GM12874 (cell line): ENCODE measurements around the gene GREB1.

ENCODE experiments used
- TF ChIP-seq, protein P1 (sequence below): IDR thresholded peaks from 2 replicates; pipeline ENCODE4 v1.5.1; 2011; ENCODE audit warnings: low read depth, mild to moderate bottlenecking, control low read depth, low read length, moderate library complexity; ENCODE audit not compliant: insufficient read depth

The GREB1 gene

DNA sequence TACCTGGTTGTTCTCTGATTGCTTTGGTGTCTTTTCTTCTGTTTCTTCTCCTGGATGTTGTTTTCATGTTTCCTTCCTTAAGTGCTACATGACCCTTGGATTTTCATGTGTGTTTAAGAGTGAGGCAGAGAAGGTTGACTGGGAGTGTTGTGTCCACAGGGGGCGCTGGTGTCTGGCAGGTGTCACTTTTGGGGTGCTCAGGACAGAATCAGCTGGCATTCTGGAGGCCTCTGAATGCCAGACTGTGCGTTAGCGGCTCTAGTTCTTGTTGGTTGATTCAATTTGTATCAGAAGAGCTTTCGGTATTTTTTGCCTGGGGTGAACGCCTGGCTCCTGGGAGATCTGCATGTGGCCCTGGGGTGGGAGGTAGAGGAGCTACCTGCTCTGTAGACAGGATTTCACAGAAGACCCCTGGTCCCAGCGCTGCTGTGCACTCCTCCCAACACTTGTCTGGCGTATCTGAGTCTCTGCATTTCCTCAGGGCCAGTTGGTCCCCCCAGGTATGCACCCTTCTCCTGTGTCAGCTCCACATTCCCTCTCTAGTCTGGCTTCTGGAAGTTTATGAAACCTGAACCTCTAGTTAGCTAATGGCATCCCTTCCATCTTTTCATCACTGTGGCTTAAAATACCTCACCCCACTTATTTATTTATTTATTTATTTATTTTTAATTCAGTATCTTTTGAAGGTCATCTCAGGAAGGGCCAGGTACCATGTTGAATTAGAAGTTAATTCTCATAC, 1.1 kb downstream of the GREB1 start:
- TF ChIP-seq, protein P1, sequence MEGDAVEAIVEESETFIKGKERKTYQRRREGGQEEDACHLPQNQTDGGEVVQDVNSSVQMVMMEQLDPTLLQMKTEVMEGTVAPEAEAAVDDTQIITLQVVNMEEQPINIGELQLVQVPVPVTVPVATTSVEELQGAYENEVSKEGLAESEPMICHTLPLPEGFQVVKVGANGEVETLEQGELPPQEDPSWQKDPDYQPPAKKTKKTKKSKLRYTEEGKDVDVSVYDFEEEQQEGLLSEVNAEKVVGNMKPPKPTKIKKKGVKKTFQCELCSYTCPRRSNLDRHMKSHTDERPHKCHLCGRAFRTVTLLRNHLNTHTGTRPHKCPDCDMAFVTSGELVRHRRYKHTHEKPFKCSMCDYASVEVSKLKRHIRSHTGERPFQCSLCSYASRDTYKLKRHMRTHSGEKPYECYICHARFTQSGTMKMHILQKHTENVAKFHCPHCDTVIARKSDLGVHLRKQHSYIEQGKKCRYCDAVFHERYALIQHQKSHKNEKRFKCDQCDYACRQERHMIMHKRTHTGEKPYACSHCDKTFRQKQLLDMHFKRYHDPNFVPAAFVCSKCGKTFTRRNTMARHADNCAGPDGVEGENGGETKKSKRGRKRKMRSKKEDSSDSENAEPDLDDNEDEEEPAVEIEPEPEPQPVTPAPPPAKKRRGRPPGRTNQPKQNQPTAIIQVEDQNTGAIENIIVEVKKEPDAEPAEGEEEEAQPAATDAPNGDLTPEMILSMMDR: peak; percentile 39; the same call in 1 of the 2 replicates

DNA sequence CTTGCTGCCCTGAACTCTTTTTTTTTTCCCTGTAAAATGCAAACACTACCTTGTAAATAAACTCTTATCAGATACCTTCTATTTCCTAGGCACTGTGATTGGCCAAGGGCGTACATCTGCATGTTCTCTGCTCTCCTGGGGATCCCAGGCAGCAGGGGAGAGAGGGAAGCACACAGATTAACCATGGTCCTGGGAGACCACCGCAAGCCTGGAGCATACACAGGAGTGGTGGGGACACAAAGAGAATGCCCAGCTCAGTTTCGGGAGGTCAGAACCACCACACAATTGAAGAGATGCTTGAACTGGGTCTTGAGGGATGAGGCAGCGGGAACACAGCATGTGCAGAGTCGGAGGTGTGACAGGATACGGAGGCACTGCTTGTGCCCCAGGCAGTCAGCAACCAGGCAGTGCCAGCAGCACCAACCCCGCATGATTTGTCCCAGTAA, 2.1 kb downstream of the GREB1 start:
- TF ChIP-seq, protein P1: no peak

DNA sequence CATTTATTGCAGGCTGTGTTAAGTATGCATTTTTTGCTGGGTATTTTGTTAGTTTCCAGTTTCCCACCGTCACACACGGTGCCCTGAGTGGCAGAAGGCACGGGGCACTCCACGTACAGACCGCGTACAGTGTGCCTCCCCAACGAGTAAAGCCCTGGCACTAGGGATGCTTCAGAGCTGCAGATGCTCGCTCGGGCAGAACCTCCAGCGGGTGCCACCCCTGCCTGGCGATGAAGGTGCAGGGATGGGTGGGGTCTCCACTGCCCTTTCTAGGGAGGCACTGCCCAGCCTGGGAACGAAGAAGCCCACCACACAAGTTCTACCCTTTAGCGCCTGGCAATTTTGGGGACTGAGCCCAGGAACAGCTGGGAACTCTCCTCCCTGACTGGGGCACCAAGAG, 4.1 kb downstream of the GREB1 start:
- TF ChIP-seq, protein P1: no peak

DNA sequence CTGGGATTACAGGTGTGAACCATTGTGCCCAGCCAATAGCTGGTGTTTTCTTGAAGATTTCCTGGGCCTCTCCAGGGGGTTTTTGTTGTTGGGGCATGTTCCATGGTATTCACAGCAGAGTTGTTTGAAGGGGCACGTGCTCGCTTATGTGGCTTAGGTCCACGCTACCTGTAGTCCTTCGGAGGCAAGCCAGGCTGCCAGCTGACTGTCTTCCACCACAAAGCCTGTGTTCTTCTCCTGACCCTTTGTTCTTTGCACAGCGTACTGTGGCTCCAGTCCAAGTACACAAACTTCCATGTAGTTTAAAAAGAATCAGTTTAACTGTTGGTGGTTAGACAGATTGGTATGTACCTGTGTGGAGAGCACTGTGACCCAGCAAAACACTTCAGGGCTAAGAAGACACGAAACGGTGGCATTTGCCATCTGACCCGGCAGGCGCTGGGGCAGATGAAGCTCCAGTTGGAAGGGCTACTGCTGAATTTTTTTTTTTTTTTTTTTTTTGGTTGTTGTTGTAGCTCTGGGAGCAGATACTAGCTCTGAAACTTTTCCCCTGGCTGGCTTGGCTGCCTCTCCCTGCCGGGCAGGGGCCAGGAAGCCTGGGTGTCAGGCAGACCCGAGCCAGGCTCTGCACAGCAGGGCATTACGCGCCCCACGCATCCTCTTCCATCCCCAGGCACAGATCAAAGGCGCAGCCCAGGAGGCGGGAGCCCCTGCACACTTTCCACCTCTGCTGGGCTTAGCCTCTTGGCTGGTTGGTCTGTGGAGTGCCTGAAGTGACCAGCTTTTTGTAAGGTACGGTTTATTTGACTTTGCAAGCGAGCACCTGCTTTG, 5.7 kb downstream of the GREB1 start:
- TF ChIP-seq, protein P1: no peak

DNA sequence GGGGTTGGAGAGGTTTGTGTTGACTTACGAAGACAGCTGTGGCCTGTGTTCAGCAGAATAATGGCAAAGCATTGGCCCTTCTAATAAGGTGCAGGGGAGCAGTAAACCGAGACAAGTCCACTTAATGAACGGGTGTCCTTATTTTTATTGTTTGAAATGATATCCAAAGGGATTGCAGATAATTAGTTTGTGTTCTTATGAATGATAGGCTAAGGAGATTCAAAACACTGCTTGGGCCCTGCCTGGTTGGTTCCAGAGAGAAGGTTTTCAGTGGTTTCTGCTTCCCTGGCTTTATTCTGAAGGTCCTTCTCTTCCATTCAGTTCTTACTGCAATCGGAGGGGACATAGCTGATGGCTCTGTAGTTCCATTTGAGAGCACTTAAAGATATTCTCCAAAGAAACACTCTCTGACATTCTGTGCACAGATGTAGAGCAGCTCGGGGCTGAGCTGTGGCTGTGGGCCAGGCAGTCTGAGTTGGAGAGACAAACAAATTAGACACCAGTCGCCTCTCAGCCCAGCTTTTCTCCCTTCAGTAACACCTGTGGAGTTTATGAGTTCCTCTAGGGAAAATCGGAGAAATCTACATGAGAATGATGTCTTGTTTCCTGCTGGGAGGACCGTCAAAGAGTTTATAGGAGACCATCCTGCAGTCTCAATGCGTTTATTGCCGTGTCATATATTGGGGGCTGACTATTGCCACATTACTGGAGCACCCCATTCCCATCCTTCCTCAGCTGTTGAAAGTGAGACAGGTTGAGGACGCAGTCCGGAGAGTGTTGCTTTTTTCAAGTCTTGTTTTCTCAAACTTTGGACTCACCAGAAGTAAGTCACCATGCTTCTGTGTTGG, 6.5 kb downstream of the GREB1 start:
- TF ChIP-seq, protein P1: no peak

DNA sequence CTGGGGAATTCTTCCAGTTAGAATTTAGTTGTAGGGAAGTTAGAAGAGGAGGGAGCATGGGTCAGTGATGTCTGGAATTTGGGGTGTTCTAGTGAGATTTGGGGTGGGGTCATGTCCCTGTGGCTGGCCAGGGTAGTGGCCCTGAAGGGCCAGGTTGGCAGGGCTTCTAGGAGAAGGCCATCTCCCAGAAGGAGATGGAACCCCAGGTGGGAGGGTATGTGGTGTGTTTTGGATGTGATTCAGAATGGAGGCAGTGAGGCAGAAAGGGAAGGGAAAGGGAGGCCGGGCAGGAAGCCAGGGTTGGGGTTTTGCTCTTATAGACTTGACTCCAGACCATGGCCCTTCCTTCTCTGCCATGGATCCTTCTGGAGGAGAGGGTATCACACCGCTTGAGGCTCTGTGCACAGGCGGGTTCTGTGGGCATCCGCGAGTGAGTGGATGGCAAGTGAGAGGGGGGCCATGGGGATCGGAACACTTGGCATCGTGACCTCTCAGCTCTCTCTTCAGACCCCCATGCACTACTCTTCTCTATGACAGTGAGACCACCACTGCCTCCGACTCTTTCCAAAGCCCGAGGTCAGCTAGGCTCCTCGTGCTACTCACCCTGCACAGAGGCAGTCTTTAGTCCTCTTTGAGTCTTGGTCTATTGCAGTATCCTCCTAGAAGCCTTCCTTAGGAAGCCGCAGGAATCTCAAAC, 7.3 kb downstream of the GREB1 start:
- TF ChIP-seq, protein P1: no peak
